OCI-LY3 (cell line): ENCODE data around the gene SSBP2.

ENCODE experiments used
- H2AFZ ChIP-seq: fragments of 200-600, 300-600 bp; shearing (Covaris generic); 2 replicates; pipeline ENCODE4 v1.6.0; 2014; ENCODE audit warnings: antibody characterized with exemption, low read depth, low read length
- H3K27ac ChIP-seq: fragments of 200-600, 300-600 bp; sonication (generic); 2 replicates; pipeline ENCODE4 v1.5.1; 2014; ENCODE audit warnings: mild to moderate bottlenecking, low read length, moderate library complexity, mixed read lengths
- H3K27me3 ChIP-seq: fragments of 200-600, 300-600 bp; sonication (generic); 2 replicates; pipeline ENCODE4 v1.6.1; 2014; ENCODE audit warnings: low read depth, low read length, mixed read lengths
- H3K36me3 ChIP-seq: fragments of 200-600, 300-600 bp; sonication (generic); replicated peaks from 2 replicates; pipeline ENCODE3; 2014; ENCODE audit warnings: low read depth, low read length, mixed read lengths
- H3K4me1 ChIP-seq: fragments of 300-600, 200-600 bp; sonication (generic); 2 replicates; pipeline ENCODE4 v1.6.1; 2014; ENCODE audit warnings: low read length, mixed read lengths
- H3K4me2 ChIP-seq: fragments of 200-600, 300-600 bp; sonication (generic); 2 replicates; pipeline ENCODE4 v1.6.1; 2014; ENCODE audit warnings: low read length, mixed read lengths
- H3K4me3 ChIP-seq: fragments of 300-600, 200-600 bp; sonication (generic); 2 replicates; pipeline ENCODE4 v1.5.1; 2014; ENCODE audit warnings: antibody characterized with exemption, mild to moderate bottlenecking, low read length, moderate library complexity
- H3K79me2 ChIP-seq: fragments of 300-600, 200-600 bp; shearing (Covaris generic); 2 replicates; pipeline ENCODE4 v1.6.1; 2014; ENCODE audit warnings: mild to moderate bottlenecking, low read length, mixed read lengths
- H3K9ac ChIP-seq: fragments of 300-600, 200-600 bp; shearing (Covaris generic); 2 replicates; pipeline ENCODE4 v1.6.0; 2014; ENCODE audit warnings: mild to moderate bottlenecking, low read length, moderate library complexity
- H3K9me3 ChIP-seq: fragments of 200-600, 300-600 bp; shearing (Covaris generic); 2 replicates; pipeline ENCODE4 v1.6.1; 2014; ENCODE audit warnings: low read length, mixed read lengths; ENCODE audit not compliant: insufficient read depth
- H4K20me1 ChIP-seq: fragments of 200-600, 300-600 bp; sonication (generic); 2 replicates; pipeline ENCODE4 v1.6.1; 2016; ENCODE audit warnings: low read length, mixed read lengths; ENCODE audit not compliant: insufficient read depth
- EZH2phosphoT487 ChIP-seq: fragments of 200-600 bp; shearing (Covaris generic); IDR thresholded peaks from 2 replicates; pipeline ENCODE4 v1.6.1; 2018; ENCODE audit warnings: antibody characterized with exemption, mixed run types, low read depth
- TF ChIP-seq, protein P1 (sequence below): fragments of 200-600, 300-600 bp; sonication (generic); IDR thresholded peaks from 2 replicates; pipeline ENCODE4 v1.5.1; 2014; ENCODE audit warnings: antibody characterized with exemption, low read length, low read depth

SSBP2 gene

DNA sequence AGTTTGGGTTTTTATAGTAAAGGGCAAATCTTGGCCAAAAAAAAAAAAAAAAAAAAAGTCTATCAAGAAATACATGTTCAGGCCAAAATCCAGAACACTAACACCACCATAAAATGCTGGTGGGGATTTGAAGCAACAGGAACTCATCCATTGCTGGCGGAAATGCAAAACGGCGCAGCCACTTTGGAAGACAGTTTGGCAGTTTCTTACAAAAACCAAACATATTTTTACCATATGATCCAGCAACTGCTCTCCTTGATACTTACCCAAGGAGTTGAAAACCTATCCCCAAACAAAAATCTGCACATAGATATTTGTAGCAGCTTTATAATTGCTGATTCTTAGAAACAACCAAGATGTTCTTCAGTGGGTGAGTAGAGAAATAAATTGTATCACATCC lies 203.9 kb downstream of the SSBP2 start:
- H3K4me2 ChIP-seq, result no peak overlapping the region
- no peaks in the 10 kb centered on the region for H3K27me3 ChIP-seq
- H3K27ac ChIP-seq, result no peak overlapping the region
- H3K79me2 ChIP-seq, result no peaks in the 10 kb centered on the region
- H2AFZ ChIP-seq, result no peak overlapping the region
- no peak overlapping the region for H3K9ac ChIP-seq
- no peaks in the 10 kb centered on the region for H3K36me3 ChIP-seq
- TF ChIP-seq, protein P1, sequence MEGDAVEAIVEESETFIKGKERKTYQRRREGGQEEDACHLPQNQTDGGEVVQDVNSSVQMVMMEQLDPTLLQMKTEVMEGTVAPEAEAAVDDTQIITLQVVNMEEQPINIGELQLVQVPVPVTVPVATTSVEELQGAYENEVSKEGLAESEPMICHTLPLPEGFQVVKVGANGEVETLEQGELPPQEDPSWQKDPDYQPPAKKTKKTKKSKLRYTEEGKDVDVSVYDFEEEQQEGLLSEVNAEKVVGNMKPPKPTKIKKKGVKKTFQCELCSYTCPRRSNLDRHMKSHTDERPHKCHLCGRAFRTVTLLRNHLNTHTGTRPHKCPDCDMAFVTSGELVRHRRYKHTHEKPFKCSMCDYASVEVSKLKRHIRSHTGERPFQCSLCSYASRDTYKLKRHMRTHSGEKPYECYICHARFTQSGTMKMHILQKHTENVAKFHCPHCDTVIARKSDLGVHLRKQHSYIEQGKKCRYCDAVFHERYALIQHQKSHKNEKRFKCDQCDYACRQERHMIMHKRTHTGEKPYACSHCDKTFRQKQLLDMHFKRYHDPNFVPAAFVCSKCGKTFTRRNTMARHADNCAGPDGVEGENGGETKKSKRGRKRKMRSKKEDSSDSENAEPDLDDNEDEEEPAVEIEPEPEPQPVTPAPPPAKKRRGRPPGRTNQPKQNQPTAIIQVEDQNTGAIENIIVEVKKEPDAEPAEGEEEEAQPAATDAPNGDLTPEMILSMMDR, result no peak
- TF ChIP-seq EZH2phosphoT487, result no peak
- no peaks in the 10 kb centered on the region for H3K4me1 ChIP-seq
- no peak overlapping the region for H3K4me3 ChIP-seq
- H4K20me1 ChIP-seq, result no peaks in the 10 kb centered on the region
- H3K9me3 ChIP-seq, result no peaks in the 10 kb centered on the region

DNA sequence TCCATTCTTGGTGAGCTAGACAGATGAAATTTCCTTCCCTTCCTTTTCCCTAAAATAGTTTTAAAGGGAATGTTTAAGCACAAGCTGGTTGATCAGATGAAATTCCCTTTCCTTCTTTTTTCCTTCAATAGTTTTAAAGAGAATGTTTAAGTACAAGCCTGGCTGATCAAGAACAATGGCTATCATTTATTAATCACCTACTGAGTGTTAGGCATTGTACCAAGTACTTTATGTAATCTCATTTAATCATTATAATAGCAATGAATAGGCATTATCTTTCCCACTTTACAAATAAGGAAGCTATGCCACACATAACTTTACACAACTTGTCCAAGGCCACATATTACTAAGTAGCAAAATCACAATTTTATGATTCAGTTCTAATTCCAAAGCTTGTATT lies 205.0 kb downstream of the SSBP2 start:
- H3K27me3 ChIP-seq, result no peaks in the 10 kb centered on the region
- no peaks in the 10 kb centered on the region for H3K4me1 ChIP-seq
- no peak overlapping the region for H3K27ac ChIP-seq
- no peaks in the 10 kb centered on the region for H3K36me3 ChIP-seq
- H3K4me2 ChIP-seq, result no peak overlapping the region
- no peak overlapping the region for H2AFZ ChIP-seq
- H4K20me1 ChIP-seq, result no peaks in the 10 kb centered on the region
- no peaks in the 10 kb centered on the region for H3K9me3 ChIP-seq
- H3K4me3 ChIP-seq, result no peak overlapping the region
- H3K9ac ChIP-seq, result no peak overlapping the region
- no peak for TF ChIP-seq EZH2phosphoT487
- TF ChIP-seq, protein P1, result no peak
- no peaks in the 10 kb centered on the region for H3K79me2 ChIP-seq

DNA sequence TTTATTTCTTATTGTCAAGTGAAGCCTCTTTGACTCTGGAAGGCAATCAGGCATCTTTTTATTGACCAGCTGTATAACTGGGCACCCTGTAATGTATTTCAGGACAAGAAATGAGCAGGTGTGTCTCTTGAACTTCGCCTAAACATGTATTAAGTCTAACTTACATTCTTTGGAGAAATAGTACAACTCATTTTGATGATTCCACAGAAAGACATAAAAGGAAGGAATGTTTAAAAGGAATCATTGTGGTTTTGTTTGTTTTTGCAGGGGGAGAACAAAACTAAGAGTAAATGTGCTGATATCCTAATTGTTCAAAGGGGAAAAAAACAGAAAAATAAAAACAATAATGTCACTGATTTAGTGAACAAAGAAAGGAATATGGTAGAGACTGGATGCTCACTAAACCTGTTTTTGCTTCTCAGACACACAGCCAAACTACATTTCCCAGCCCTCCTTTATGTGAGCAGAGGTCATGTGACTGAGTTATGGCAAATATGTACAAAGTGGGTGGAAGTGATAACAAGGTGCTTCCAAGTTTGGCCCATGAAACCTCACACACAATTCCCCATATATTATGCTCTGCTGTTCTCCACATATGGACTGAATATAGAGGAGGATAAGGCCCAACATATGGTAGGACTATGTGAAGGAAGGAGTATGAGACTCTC lies 206.4 kb downstream of the SSBP2 start:
- Histone ChIP-seq H3K4me2 (no peak overlapping the region), H2AFZ (no peak overlapping the region), H3K9me3 (no peaks in the 10 kb centered on the region), H4K20me1 (no peaks in the 10 kb centered on the region), H3K4me1 (no peaks in the 10 kb centered on the region), H3K27me3 (no peaks in the 10 kb centered on the region), H3K36me3 (no peaks in the 10 kb centered on the region), H3K9ac (no peak overlapping the region), H3K79me2 (no peaks in the 10 kb centered on the region), H3K27ac (no peak overlapping the region), H3K4me3 (no peak overlapping the region)
- no peak for TF ChIP-seq EZH2phosphoT487
- TF ChIP-seq, protein P1, result no peak

DNA sequence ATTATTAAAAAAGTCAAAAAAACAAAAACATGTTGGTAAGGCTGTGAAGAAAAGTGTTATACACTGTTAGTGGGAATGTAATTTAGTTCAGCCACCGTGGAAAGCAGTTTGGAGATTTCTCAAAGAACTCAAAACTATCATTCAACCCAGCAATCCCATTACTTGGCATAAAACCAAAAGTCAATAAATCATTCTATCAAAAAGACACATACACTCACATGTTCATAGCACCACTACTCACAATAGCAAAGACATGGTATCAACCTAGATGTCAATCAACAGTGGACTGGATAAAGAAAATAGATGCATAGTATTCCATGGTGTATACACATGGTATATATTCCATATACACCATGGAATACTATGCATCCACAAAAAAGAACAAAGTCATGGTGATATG lies 208.7 kb downstream of the SSBP2 start:
- Histone ChIP-seq H3K4me2 (no peak overlapping the region), H3K27ac (no peak overlapping the region), H2AFZ (no peak overlapping the region), H3K36me3 (no peaks in the 10 kb centered on the region), H3K9ac (no peak overlapping the region), H3K27me3 (no peaks in the 10 kb centered on the region), H3K79me2 (no peaks in the 10 kb centered on the region), H3K4me1 (no peaks in the 10 kb centered on the region), H4K20me1 (no peaks in the 10 kb centered on the region), H3K9me3 (no peaks in the 10 kb centered on the region), H3K4me3 (no peak overlapping the region)
- TF ChIP-seq EZH2phosphoT487, result no peak
- TF ChIP-seq, protein P1, result no peak
